Measurements from ENCODE around the gene SNRPA.
"Not testable (repeated sequence)": the region's sequence is repeated elsewhere in the genome, so short reads cannot be mapped to it uniquely, and the experiment has no call there.

SNRPA gene

GRCh38 chr19:40800339-40800996, 49.5 kb downstream of the SNRPA start:
- in situ Hi-C loops (cut with HindIII; ENCODE audit: low sequenced_read_pairs): no loop called here

- in situ Hi-C loops (cut with HindIII; ENCODE audit: low sequenced_read_pairs): no loop called here
Observed at GRCh38 chr19:40800997-40801377, 50.0 kb downstream of the SNRPA start.

GRCh38 chr19:40801426-40802299, 50.7 kb downstream of the SNRPA start:
- in situ Hi-C loops (cut with HindIII; ENCODE audit: low sequenced_read_pairs): no loop called here

- in situ Hi-C loops (cut with HindIII; ENCODE audit: low sequenced_read_pairs): no loop called here
Observed at GRCh38 chr19:40802300-40803169, 51.5 kb downstream of the SNRPA start.

- in situ Hi-C loops (cut with HindIII; ENCODE audit: low sequenced_read_pairs): no loop called here
Observed at GRCh38 chr19:40803170-40803856, 52.3 kb downstream of the SNRPA start.

- in situ Hi-C loops (cut with HindIII; ENCODE audit: low sequenced_read_pairs): no loop called here
Observed at GRCh38 chr19:40803857-40804782, 53.1 kb downstream of the SNRPA start.

GRCh38 chr19:40804783-40805242, 53.8 kb downstream of the SNRPA start:
- in situ Hi-C loops (cut with HindIII; ENCODE audit: low sequenced_read_pairs): no loop called here

- in situ Hi-C loops (cut with HindIII; ENCODE audit: low sequenced_read_pairs): no loop called here
Observed at GRCh38 chr19:40805258-40805868, 54.4 kb downstream of the SNRPA start.

GRCh38 chr19:40806423-40807146, 55.6 kb downstream of the SNRPA start:
- in situ Hi-C loops (cut with HindIII; ENCODE audit: low sequenced_read_pairs): no loop called here

GRCh38 chr19:40807147-40808020, 56.4 kb downstream of the SNRPA start:
- in situ Hi-C loops (cut with HindIII; ENCODE audit: low sequenced_read_pairs): no loop called here

GRCh38 chr19:40808021-40808325, 57.0 kb downstream of the SNRPA start:
- in situ Hi-C loops (cut with HindIII; ENCODE audit: low sequenced_read_pairs): no loop called here

GRCh38 chr19:40808497-40808896, 57.5 kb downstream of the SNRPA start:
- in situ Hi-C loops (cut with HindIII; ENCODE audit: low sequenced_read_pairs): no loop called here

GRCh38 chr19:40809358-40810086, 58.5 kb downstream of the SNRPA start:
- in situ Hi-C loops (cut with HindIII; ENCODE audit: low sequenced_read_pairs): no loop called here

- in situ Hi-C loops (cut with HindIII; ENCODE audit: low sequenced_read_pairs): no loop called here
Observed at GRCh38 chr19:40810160-40810559, 59.2 kb downstream of the SNRPA start.

- in situ Hi-C loops (cut with HindIII; ENCODE audit: low sequenced_read_pairs): not testable (repeated sequence)
Observed at GRCh38 chr19:40810649-40811408, 59.8 kb downstream of the SNRPA start.

Data from DLD1 (cell line).